Panc1 (cell line): Measurements from ENCODE around the gene TAS2R60. TPM values are rescaled to one million over a fixed set of nuclear protein-coding genes. Genes with fewer than 3 reads are reported as not detected.

Experiments used
- ATAC-seq: fragments of 200-7000 bp; cut with Tn5 transposase; 2 replicates; pipeline ENCODE4 v1.9.1; 2020; ENCODE audit warnings: mild to moderate bottlenecking, moderate library complexity
- BruUV-seq: library from RNA; stranded (reverse); fragments of 400-500 nt; replicated peaks from 2 replicates; lab custom pipeline; 2021; lab: Mats Ljungman, UMichigan
- CTCF ChIA-PET: fragments of 300-600 bp; sonication (Branson Sonifier 250); formaldehyde crosslinking; loops from one replicate; lab custom pipeline; 2022; ENCODE audit warnings: antibody characterized with exemption; lab: Charles Lee
- POLR2A ChIA-PET: fragments of 300-600 bp; sonication (Branson Sonifier 250); formaldehyde crosslinking; loops from one replicate; lab custom pipeline; 2022; ENCODE audit warnings: antibody characterized with exemption; lab: Charles Lee
- DNase-seq: peaks from one replicate; pipeline ENCODE4 v3.0.0-alpha.2; 2010; ENCODE audit warnings: low read depth, low spot score
- H3K27ac ChIP-seq: 2 replicates; pipeline ENCODE4 v1.5.1; 2011; ENCODE audit warnings: mild to moderate bottlenecking, low read length, inconsistent platforms
- H3K27me3 ChIP-seq: fragments of 200-500 bp; sonication (Bioruptor generic); 2 replicates; pipeline ENCODE4 v1.6.0; 2014; ENCODE audit warnings: low read length, inconsistent platforms; ENCODE audit not compliant: control insufficient read depth, insufficient read depth
- H3K36me3 ChIP-seq: fragments of 200-500 bp; sonication (Bioruptor generic); 2 replicates; pipeline ENCODE4 v1.5.1; 2014; ENCODE audit warnings: inconsistent platforms, mild to moderate bottlenecking, low read length, moderate library complexity; ENCODE audit not compliant: control insufficient read depth, insufficient read depth
- H3K4me1 ChIP-seq: 2 replicates; pipeline ENCODE4 v1.5.1; 2011; ENCODE audit warnings: inconsistent platforms, mild to moderate bottlenecking, low read length, moderate library complexity; ENCODE audit not compliant: control insufficient read depth, insufficient read depth
- H3K4me3 ChIP-seq, 2 experiments: 2 replicates each; pipeline ENCODE4 v1.5.1; 2011 to 2012; ENCODE audit warnings: low read depth in 2 of 2, low read length in 2 of 2, mild to moderate bottlenecking in 2 of 2, inconsistent platforms in 1 of 2, moderate library complexity in 1 of 2
- H3K9me3 ChIP-seq: fragments of 200-500 bp; sonication (Bioruptor generic); 2 replicates; pipeline ENCODE4 v1.5.1; 2014; ENCODE audit warnings: low read depth, mild to moderate bottlenecking, inconsistent platforms, low read length, moderate library complexity; ENCODE audit not compliant: control insufficient read depth, insufficient read depth
- POLR2AphosphoS5 ChIP-seq: IDR thresholded peaks from 2 replicates; pipeline ENCODE4 v1.6.1; 2012; ENCODE audit warnings: mild to moderate bottlenecking, low read depth, low read length, moderate library complexity
- SIN3A ChIP-seq: IDR thresholded peaks from 2 replicates; pipeline ENCODE4 v1.6.1; 2012; ENCODE audit warnings: low read depth, mild to moderate bottlenecking, low read length, moderate library complexity, borderline replicate concordance; ENCODE audit not compliant: insufficient read depth
- TCF7L2 ChIP-seq: IDR thresholded peaks from 2 replicates; pipeline ENCODE4 v1.6.1; 2011; ENCODE audit warnings: mild to moderate bottlenecking, low read depth, low read length, inconsistent platforms
- in situ Hi-C: cut with HindIII; loops from 2 replicates; pipeline ENCODE4 v1.10.0; 2016; ENCODE audit warnings: low sequenced_read_pairs, low pct_unique_long_range_greater_than_20kb
- intact Hi-C: fragments of 100-400 bp; cut with micrococcal nuclease; formaldehyde crosslinking; loops from one replicate; pipeline ENCODE4 v1.10.0; 2022; ENCODE audit not compliant: unreplicated experiment
- total RNA-seq: library from RNA; stranded (reverse); gene quantifications from one replicate; pipeline ENCODE4 v1.2.1, GENCODE V29; 2021; ENCODE audit not compliant: unreplicated experiment
- TF ChIP-seq, protein P1 (sequence below), 2 experiments: IDR thresholded peaks; 2 replicates each; pipeline ENCODE4 v1.6.1; 2011 to 2012; ENCODE audit warnings: low read depth in 2 of 2, control low read depth in 1 of 2, low read length in 1 of 2, mild to moderate bottlenecking in 1 of 2, moderate library complexity in 1 of 2; ENCODE audit not compliant: insufficient read depth in 1 of 2
- TF ChIP-seq, protein P2 (sequence below): fragments of 450-650 bp; IDR thresholded peaks from 2 replicates; pipeline ENCODE4 v1.5.1; 2017; ENCODE audit warnings: mild to moderate bottlenecking

The TAS2R60 gene
- total RNA-seq, 1 experiment from 2014 or later, result not detected

DNA sequence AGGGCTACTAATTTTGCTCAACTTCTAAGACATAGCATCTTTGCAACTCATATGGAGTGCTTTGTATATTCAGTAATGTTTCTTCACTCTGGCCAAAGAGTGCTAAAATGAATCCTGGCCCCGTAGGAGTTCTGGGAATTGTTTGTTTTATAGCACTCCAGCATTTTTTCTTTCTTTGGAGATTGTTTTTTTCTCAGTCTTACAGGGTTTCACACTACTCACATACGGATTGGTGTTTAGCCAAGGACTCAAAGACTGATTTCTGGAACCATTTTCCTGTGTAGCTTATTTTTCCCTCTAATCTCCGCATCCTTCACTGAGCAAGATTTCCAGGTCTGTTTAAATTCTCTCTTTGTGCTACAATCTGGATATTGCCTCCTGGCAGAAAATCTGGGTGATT, 40.9 kb downstream of the TAS2R60 start:
- Histone ChIP-seq H3K4me1 (no peaks in the 10 kb centered on the region), H3K36me3 (no peaks in the 10 kb centered on the region), H3K27ac (no peak overlapping the region), H3K27me3 (no peaks in the 10 kb centered on the region), H3K4me3 (no peak overlapping the region), H3K9me3 (no peaks in the 10 kb centered on the region)
- TF ChIP-seq POLR2AphosphoS5 (no peak), TCF7L2 (no peak), SIN3A (no peak)
- TF ChIP-seq, protein P1, sequence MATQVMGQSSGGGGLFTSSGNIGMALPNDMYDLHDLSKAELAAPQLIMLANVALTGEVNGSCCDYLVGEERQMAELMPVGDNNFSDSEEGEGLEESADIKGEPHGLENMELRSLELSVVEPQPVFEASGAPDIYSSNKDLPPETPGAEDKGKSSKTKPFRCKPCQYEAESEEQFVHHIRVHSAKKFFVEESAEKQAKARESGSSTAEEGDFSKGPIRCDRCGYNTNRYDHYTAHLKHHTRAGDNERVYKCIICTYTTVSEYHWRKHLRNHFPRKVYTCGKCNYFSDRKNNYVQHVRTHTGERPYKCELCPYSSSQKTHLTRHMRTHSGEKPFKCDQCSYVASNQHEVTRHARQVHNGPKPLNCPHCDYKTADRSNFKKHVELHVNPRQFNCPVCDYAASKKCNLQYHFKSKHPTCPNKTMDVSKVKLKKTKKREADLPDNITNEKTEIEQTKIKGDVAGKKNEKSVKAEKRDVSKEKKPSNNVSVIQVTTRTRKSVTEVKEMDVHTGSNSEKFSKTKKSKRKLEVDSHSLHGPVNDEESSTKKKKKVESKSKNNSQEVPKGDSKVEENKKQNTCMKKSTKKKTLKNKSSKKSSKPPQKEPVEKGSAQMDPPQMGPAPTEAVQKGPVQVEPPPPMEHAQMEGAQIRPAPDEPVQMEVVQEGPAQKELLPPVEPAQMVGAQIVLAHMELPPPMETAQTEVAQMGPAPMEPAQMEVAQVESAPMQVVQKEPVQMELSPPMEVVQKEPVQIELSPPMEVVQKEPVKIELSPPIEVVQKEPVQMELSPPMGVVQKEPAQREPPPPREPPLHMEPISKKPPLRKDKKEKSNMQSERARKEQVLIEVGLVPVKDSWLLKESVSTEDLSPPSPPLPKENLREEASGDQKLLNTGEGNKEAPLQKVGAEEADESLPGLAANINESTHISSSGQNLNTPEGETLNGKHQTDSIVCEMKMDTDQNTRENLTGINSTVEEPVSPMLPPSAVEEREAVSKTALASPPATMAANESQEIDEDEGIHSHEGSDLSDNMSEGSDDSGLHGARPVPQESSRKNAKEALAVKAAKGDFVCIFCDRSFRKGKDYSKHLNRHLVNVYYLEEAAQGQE (IDR thresholded peaks at IDR 0.05; ENCODE audit: insufficient read depth in 1 of 2, low read depth in 2 of 2, low read length in 1 of 2), result no peak
- TF ChIP-seq, protein P2, sequence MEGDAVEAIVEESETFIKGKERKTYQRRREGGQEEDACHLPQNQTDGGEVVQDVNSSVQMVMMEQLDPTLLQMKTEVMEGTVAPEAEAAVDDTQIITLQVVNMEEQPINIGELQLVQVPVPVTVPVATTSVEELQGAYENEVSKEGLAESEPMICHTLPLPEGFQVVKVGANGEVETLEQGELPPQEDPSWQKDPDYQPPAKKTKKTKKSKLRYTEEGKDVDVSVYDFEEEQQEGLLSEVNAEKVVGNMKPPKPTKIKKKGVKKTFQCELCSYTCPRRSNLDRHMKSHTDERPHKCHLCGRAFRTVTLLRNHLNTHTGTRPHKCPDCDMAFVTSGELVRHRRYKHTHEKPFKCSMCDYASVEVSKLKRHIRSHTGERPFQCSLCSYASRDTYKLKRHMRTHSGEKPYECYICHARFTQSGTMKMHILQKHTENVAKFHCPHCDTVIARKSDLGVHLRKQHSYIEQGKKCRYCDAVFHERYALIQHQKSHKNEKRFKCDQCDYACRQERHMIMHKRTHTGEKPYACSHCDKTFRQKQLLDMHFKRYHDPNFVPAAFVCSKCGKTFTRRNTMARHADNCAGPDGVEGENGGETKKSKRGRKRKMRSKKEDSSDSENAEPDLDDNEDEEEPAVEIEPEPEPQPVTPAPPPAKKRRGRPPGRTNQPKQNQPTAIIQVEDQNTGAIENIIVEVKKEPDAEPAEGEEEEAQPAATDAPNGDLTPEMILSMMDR, result no peak
- DNase-seq (no peak), ATAC-seq (no peak)
- CTCF ChIA-PET, result no interaction called here
- in situ Hi-C loops, result no loop called here
- intact Hi-C loops, result no loop called here
- BruUV-seq, result no TSS peak
- POLR2A ChIA-PET, result no interaction called here

DNA sequence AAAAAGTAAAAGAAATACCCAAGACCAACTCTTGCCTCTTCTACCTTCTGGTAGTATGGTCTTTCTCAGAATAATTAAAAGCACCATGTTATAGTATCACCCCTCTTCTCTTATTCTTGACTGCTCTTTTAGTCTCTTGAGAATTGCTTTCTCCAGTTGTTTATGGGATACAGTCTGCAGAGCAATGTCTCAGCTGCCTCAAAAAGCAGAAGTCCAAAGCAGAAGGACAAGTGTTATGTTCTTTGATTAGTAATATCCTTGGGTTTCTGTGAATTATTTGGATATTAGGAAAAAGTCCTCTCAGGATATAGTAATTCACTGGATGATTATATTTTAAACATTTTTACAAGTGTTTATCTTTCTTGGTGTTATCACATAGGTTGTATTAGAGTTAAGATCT, 41.8 kb downstream of the TAS2R60 start:
- intact Hi-C loops, result no loop called here
- no peak for TF ChIP-seq SIN3A
- no peak for TF ChIP-seq POLR2AphosphoS5
- no peak for TF ChIP-seq TCF7L2
- TF ChIP-seq, protein P2, result no peak
- TF ChIP-seq, protein P1 (IDR thresholded peaks at IDR 0.05; ENCODE audit: insufficient read depth in 1 of 2, low read depth in 2 of 2, low read length in 1 of 2), result no peak
- Histone ChIP-seq H3K27ac (no peak overlapping the region), H3K27me3 (no peaks in the 10 kb centered on the region), H3K4me1 (no peaks in the 10 kb centered on the region), H3K36me3 (no peaks in the 10 kb centered on the region), H3K9me3 (no peaks in the 10 kb centered on the region), H3K4me3 (no peak overlapping the region)
- DNase-seq (no peak), ATAC-seq (no peak)
- BruUV-seq, result no TSS peak
- in situ Hi-C loops, result no loop called here
- ChIA-PET CTCF (no interaction called here), POLR2A (no interaction called here)
